SK-N-MC (cell line): ENCODE measurements around the gene POLD4.

ENCODE experiments used
- FOXP2 ChIP-seq: optimal IDR thresholded peaks from 2 replicates; pipeline ENCODE3; 2011; ENCODE audit warnings: mild to moderate bottlenecking, moderate library complexity; ENCODE audit not compliant: insufficient read depth; ENCODE audit errors: extremely low read length, control extremely low read depth
- POLR2AphosphoS5 ChIP-seq: IDR thresholded peaks from 2 replicates; pipeline ENCODE4 v1.6.1; 2012; ENCODE audit warnings: mild to moderate bottlenecking, low read depth, low read length, borderline replicate concordance

- TF ChIP-seq FOXP2 (no peak), POLR2AphosphoS5 (no peak)
Measured at GRCh38 chr11:67376063-67376820, 22.9 kb upstream of the POLD4 start.
